ENCODE measurements around the gene RBM38.

RBM38 gene

DNA sequence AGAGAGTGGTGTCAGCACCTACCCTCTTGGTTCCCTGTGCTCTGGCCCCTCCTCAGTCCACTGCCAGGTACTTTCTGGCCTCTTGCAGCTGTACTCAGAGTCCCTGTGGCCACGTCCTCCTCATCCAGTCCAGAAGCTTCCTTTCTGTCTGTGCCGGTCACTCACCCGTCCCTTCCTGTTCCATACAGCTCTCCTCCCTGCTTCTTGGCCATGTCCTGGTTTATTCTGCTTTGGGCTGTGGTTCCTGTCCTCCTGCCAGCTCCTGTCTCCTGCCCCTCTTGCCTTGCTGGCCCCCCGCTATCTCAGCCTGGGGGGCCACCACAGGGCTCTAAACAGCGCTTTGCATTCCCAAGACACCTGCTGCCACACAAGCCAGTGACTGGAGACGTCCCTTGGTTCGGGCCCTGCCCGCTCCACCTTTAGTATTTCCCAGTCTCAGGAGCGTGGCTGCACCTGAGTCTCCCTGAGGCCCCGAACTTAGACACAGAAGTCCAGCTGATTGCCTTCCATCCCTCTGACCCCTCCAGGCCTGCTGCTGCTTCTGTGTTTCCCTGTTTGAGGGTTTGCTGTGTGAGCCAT is 15.5 kb upstream of the RBM38 start:
- no peak for DNase-seq

DNA sequence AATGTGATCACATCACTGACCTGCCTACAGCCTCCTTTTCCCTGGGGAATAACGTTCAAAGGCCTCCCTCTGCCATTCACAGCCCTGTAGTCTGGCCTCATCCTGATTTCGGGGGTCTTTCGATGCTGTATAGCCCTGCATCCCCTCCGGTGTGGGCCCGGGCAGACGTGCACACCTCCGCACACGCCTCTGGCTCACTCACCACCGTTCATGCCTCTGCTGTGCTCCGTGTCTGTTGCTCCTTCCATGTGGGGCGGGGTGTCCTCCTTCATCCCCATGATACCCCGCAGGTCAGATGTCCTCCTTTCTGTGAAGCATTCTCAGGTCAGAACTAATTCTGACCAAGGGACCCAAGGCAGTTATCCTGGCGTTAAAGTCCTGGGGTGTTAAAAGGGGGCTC is 13.8 kb upstream of the RBM38 start:
- DNase-seq = no peak

DNA sequence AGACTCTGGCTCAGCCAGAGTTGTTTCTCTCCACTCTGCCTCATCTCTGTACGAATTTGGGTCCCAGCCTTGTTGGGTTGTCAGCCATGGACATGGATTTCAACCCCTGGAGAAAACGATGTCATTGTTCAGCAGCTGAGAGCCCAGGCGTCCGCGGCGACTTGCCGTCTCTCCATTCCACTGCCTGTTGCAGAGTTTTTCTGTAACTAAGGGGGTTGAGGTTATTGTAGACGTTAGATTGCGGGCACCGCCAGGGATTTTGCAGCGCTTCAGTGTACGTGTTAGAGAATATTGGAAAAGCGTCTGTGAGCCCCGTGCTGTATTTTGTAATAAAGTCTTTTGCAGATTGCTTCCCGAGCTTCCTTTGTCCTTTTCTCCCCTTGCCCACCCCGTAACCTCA is 13.1 kb upstream of the RBM38 start:
- DNase-seq = no peak

- DNase-seq = no peak
These were observed 12.4 kb upstream of the RBM38 start for GRCh38 chr20:57378646-57379262.

GRCh38 chr20:57379263-57379647 is 11.9 kb upstream of the RBM38 start:
- no peak for DNase-seq

GRCh38 chr20:57380081-57380750 is 11.0 kb upstream of the RBM38 start:
- DNase-seq = no peak

DNA sequence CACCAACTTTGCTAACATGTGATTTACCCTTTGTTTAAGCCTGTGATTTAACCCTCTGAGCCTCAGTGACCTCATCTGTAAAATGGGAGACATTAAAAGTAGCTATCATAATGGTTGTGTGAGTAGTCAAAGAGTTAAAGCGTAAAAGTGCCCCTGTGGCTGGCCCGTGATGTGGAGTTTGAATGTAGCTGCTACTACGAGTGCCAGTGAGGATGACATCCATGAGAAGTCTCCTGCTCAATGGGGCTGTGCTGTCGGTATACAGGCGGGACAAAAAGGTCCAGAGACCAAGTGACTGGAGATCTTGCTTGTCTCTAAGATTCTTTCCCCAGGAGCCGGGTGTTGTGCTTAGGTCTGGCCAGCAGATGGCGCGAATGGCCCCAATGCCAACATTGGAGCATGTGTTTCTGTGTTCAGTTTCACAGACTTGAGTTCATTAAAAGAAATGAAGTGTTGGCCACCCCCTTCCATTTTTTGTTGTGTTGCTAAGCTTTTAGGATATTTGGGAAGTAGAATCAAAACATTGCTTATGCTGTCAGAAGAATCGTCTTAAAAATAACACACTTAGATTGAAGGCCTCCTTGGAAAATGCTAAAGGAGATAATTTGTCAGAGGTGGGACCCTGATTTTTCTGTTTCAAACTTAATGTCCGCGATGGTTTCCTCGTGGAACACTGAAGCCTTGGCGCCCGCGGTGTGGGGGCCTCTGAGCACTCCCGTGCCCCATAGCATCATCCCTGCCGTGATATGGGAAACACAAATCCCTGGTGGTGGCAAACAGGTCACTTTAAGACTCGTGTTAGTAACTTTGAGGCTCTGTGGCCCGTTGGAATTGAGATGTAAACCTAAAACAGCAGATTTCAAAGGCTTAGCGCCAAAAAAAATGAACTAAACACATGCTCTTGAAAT is 9.3 kb upstream of the RBM38 start:
- DNase-seq = peak; percentile 74

- no peak for DNase-seq
These were observed 8.7 kb upstream of the RBM38 start for GRCh38 chr20:57382516-57382915.

GRCh38 chr20:57383447-57384347 is 7.5 kb upstream of the RBM38 start:
- DNase-seq = no peak

- DNase-seq = no peak
These were observed 6.7 kb upstream of the RBM38 start for GRCh38 chr20:57384486-57384885.

DNA sequence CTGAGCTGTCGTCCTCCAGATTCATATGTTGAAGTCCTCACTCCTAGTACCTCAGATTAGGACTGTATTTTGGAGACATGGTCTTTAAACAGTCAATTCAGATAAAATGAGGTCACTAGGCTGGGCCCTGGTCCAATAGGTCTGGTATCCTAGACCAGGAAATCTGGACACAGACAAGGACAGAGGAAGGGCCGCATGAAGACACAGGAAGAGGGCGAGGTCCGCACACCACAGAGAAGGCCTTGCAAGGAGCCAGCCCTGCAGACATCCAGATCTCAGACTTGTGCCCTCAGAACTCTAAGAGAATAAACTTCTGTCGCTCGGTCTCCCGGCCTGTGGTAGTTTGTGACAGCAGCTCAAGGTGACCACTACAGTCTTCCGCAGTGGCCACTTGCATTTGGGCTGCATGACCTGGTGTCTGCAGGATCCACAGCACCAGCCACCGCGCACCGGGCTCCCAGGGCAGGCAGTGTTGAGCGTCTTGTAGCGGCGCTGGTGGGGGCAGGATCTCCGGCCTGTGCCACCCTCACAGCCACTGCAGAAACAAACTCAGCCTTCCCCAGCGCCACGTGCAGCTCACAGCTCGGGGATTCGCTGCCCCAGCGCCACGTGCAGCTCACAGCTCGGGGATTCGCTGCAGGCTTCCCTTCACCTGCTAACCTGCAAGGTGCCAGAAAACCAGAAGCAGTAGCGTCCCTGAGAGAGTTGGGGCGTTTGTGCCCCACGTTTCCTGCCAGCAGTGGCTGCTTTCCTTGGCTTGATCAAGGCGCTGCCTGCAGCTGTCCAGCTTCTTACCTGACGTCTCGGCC is 6.0 kb upstream of the RBM38 start:
- no peak for DNase-seq

DNA sequence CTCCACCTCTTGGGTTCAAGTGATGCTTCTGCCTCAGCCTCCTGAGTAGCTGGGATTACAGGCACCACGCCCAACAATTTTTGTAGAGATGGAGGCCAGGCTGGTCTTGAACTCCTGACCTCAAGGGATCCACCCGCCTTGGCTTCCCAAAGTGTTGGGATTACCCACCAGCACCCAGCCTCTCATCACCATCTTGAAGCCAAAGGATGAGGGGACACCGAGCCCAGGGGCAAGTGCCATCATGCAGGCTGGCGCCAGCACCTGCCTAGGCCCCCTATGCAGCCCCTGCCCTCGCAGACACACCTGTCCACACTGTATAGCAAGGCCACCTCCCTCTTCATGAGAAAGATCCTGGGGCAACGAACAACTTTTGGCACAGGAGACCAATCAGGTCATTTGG is 5.3 kb upstream of the RBM38 start:
- no peak for DNase-seq

DNA sequence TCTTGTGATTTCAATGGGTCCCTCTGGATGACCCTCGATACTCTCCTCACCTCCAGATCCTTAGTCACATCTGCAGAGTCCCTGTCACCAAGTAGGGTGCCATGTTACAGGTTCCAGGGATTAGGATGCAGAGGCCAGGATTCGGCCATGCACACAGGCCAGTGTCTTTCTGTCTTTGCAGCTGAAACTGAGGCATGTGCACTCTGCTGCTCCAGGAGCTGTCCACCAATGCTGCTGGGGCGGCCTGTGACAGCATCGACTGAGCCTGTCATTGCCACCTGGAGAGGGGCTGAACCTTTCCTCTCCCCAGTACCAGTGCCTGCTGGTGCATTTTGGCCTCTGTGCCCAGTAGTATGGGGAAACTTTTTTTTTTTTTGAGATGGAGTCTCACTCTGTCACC is 4.4 kb upstream of the RBM38 start:
- DNase-seq = no peak

GRCh38 chr20:57387463-57387862 is 3.7 kb upstream of the RBM38 start:
- DNase-seq = no peak

DNA sequence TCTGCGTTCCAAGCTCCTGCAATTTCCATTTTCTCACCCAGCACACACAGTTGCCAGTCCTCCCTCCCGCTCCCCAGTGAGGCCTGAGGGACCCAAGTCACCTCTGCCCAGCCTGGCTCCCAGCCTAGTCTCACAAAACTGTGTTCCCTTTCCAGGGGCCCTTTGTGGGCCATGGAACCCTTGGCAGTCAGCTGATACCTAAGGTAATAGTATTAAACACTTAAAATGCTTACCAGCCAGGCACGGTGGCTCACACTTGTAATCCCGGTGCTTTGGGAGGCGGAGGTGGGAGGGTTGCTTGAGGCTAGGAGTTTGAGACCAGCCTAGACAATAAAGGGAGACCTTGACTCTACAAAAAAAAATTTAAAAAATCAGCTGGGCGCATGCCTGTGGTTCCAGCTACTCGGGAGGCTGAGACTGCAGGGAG is 3.2 kb upstream of the RBM38 start:
- no peak for DNase-seq

GRCh38 chr20:57388953-57389694 is 2.1 kb upstream of the RBM38 start:
- peak; percentile 55 for DNase-seq

DNA sequence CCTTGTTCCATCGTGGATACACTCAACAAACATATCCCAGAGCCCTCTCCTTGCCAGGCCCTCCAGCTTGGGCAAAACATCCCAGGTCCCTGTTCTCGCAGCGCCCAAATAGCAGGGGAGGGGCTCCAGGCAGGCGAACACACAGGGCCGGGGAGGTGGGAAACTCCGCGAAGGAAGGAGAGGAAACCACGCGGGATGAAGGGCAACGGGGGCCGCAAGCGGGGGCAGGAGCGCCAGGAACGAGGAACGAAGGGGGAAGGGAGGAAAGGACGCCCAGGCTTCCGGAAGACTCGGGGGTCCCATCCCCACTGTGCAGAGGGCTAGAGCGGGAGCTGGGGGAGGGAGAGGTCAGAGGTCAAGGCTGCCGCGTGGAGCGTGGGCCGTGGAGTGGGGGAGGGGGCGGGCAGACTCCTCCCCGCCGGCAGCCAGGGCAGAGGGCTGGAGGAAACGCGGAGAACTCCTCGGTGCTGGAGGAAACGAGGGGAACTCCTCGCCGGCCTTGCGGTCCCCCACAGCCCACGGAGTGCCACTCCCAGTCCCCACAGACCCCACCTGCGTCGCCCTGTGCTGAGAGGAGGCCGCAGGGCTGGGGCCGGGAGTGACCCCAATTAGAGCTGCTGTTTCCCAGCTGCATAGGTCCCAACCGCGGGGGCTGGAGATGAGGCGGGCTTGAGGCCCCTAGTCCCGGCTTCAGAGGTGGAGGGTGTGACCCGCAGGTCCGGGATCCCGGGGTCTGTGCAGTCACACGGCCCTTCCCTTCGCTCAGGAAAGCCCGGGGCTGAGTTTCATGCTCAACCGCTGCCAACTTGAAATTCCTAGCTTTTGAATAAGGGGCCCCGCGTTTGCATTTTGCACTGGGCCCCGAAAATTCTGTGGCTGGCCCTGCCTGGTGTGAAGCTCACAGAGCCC is 1.2 kb upstream of the RBM38 start:
- DNase-seq = peak; percentile 48

DNA sequence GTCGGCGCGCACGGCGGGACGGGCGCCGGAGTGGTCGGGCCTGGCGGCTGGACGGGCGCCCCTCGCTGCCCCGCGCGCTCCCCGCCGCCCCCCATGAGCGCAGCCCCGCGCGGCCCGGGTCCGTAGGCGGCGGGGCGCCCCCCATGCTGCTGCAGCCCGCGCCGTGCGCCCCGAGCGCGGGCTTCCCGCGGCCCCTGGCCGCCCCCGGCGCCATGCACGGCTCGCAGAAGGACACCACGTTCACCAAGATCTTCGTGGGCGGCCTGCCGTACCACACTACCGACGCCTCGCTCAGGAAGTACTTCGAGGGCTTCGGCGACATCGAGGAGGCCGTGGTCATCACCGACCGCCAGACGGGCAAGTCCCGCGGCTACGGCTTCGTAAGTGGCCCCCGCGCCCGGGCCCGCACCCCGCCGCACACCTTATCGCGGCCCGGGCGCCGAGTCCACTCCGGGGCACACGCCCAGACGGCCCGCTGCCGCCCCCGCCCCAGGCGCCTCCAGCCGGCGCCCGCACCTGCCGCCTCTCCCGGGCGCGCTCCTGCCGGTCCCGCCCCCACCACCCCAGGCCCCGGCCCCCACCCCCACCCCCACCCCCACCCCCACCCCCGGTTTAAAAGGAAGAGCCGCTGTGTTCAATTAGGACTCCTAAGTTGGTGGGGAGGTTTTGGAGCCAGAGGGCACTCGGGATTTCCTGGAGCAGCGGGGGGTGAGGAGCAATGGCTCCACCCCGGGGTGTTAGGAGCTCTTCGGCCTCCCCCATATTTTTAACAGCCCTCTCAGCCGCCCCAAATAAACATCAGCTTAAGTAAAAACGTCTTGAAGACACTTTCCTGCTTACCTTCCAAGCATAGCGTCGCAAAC is 474 bp downstream of the RBM38 start:
- peak; percentile 16 for DNase-seq

Data from activated effector memory CD4-positive, alpha-beta T cell treated with Interleukin-2 at 50 U/mL for 16 hours (primary cell).